ENCODE data around the gene CYTH3. TPM values are rescaled to one million over a fixed set of nuclear protein-coding genes. Genes with fewer than 3 reads are reported as not detected.
A peak's percentile ranks its signal among the peaks of the same experiment; 100 is the strongest.

The CYTH3 gene
- total and polyA plus RNA-seq, 2 of the 8 experiments (the other 6 are each of a cell fraction or from before 2014, with no cell fraction given) = 10.3 to 11.9 TPM

DNA sequence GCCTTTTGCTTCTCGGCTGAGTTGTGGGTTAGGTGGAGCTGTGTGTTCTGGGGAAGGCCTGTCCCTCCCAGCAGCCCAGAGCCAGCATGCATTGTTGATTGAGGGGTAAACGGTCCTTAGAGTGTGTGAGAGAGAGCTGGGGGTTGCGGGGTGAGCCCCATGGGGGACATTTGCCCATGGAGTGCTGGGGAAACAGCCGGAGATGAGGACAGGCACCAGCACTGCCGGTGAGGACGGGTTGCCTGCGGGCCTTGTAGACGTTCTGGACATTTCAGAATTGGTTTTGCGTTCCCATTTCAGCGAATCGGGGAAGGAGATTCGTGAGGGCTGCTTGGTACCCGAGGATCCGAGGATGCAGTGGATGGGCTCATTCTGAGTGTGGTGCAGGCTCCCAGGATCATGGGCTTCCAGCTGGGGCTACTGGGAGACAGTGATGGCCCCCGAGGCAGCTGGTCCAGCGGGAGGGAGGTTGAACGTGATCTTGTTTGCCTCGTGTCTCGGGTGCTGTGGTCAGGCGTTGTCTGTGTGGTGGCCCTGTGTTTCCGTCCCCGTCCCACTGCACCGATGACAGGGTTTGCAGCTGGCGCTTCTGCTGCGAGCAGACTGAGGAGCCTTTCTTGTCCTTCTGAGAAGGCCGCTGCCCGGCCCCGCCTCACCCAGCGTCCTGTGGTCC, 113.9 kb downstream of the CYTH3 start:
- Histone ChIP-seq H4K91ac (replicated peaks; ENCODE audit: insufficient read length, low read length) (no peak overlapping the region), H4K5ac (ENCODE audit: insufficient read length, low read depth, low read length) (no peak overlapping the region), H3K36me3 (ENCODE audit: control insufficient read depth in 2 of 4, insufficient read depth in 4 of 4, low read length in 3 of 4) (peaks cover 6 to 42% (median 24%) of the 10 kb centered on the region in 4 experiments; a peak in 6 of 8 replicates), H3K18ac (ENCODE audit: extremely low read depth, low read length) (no peak overlapping the region), H3K27me3 (replicated peaks in 1 of 4; ENCODE audit: control insufficient read depth in 3 of 4, extremely low read depth in 1 of 4, insufficient read depth in 3 of 4, low read length in 3 of 4) (no peaks in the 10 kb centered on the region), H3K23ac (ENCODE audit: insufficient read length) (no peak overlapping the region), H2AK5ac (ENCODE audit: low read depth, low read length) (no peak overlapping the region), H2BK20ac (ENCODE audit: low read length) (no peak overlapping the region), H3K4me2 (ENCODE audit: insufficient read depth in 1 of 2, low read depth in 2 of 2, low read length in 2 of 2) (no peak overlapping the region), H3K27ac (ENCODE audit: low read depth, low read length) (no peak overlapping the region), H3K4me3 (ENCODE audit: extremely low read depth in 1 of 4, insufficient read depth in 2 of 4, low read depth in 3 of 4, low read length in 4 of 4) (no peak overlapping the region), H3K4me1 (replicated peaks in 1 of 4; ENCODE audit: control insufficient read depth in 3 of 4, insufficient read depth in 4 of 4, low read length in 3 of 4) (no peaks in the 10 kb centered on the region), H3K9me3 (ENCODE audit: insufficient read depth in 2 of 2, low read depth in 1 of 2, low read length in 1 of 2) (no peaks in the 10 kb centered on the region), H3K79me1 (ENCODE audit: low read depth, low read length) (no peaks in the 10 kb centered on the region; the same call in 1 of the 2 replicates), H3K79me2 (ENCODE audit: control insufficient read depth in 1 of 2, insufficient read depth in 2 of 2, low read length in 2 of 2) (no peaks in the 10 kb centered on the region), H2BK15ac (ENCODE audit: low read length) (no peak overlapping the region), H2BK5ac (ENCODE audit: low read depth, low read length) (0 out of 2 replicates have a peak overlapping the region, but pooled peaks have one; percentile 5), H4K8ac (ENCODE audit: extremely low read depth, insufficient read depth, low read length) (no peak overlapping the region; the same call in 1 of the 2 replicates), H3K14ac (ENCODE audit: insufficient read length) (no peak overlapping the region), H3K56ac (replicated peaks; ENCODE audit: insufficient read length, low read depth, low read length) (no peak overlapping the region), H2BK12ac (ENCODE audit: low read depth, low read length) (no peak overlapping the region), H3K23me2 (ENCODE audit: low read depth, low read length) (no peaks in the 10 kb centered on the region), H2BK120ac (replicated peaks; ENCODE audit: low read depth, low read length) (no peak overlapping the region), H3K9ac (replicated peaks in 1 of 4; ENCODE audit: extremely low read depth in 1 of 4, low read depth in 3 of 4, low read length in 3 of 4) (no peak overlapping the region), H3K4ac (replicated peaks; ENCODE audit: insufficient read length, low read depth, low read length) (no peak overlapping the region), H2AFZ (ENCODE audit: low read length) (no peak overlapping the region), H4K20me1 (replicated peaks in 1 of 2; ENCODE audit: control insufficient read depth in 1 of 2, insufficient read depth in 2 of 2, low read length in 2 of 2) (peaks cover 0 to 6% of the 10 kb centered on the region in 2 experiments)
- FAIRE-seq (no peak), DNase-seq (ENCODE audit: low read depth in 1 of 2, low spot score in 2 of 2) (no peak)
- ChIA-PET POLR2A (ENCODE audit: partially characterized antibody) (no interaction called here), CTCF (ENCODE audit: partially characterized antibody) (interaction anchor here (1.1 to 4.2 kb wide), 5 partner anchors 8 to 164 kb away, joined by 3 to 103 read pairs (median 4); no protein-coding TSS in a partner anchor)
- TF ChIP-seq POLR2AphosphoS5 (IDR thresholded peaks at IDR 0.05; ENCODE audit: low read depth, low read length) = 0 out of 2 replicates have a peak, but pooled peaks have one; percentile 19
- no peak for TF ChIP-seq CHD2 (IDR thresholded peaks at IDR 0.05; ENCODE audit: low read length)
- TF ChIP-seq TEAD4 (IDR thresholded peaks at IDR 0.05; ENCODE audit: low read depth, low read length) = no peak
- 91% methylated on average over 29 of the region's 29 CpGs; no CpG with 5 or more reads in 1 of the 2 experiments for WGBS, 2 experiments (ENCODE audit: extremely low coverage in 1 of 2, insufficient coverage in 1 of 2, insufficient read length in 1 of 2, insufficient replicate concordance in 2 of 2, low coverage in 1 of 2, low lambda C conversion rate in 2 of 2, missing lambda C conversion rate in 1 of 2)

Measured in H1 (cell line).